GM19099 (cell line): Measurements from ENCODE around the gene KLK15.
A peak's percentile ranks its signal among the peaks of the same experiment; 100 is the strongest.

Experiments
- POLR2A ChIP-seq: IDR thresholded peaks from 3 replicates; pipeline ENCODE4 v1.6.1; 2011; ENCODE audit warnings: low read depth; ENCODE audit not compliant: insufficient read length; ENCODE audit errors: extremely low read depth

The KLK15 gene

GRCh38 chr19:50857366-50857765 is 24.0 kb upstream of the KLK15 start:
- TF ChIP-seq POLR2A = no peak

GRCh38 chr19:50854636-50855410 is 21.4 kb upstream of the KLK15 start, which contains the start of gene KLK3:
Gene KLK3 (plus strand): TSS chr19:50854915. CDS start chr19:50854956, 41 bp downstream.
- no peak for TF ChIP-seq POLR2A

GRCh38 chr19:50851620-50852019 is 18.2 kb upstream of the KLK15 start:
- no peak for TF ChIP-seq POLR2A

- no peak for TF ChIP-seq POLR2A
Observed at GRCh38 chr19:50850738-50851137, 17.4 kb upstream of the KLK15 start.

- TF ChIP-seq POLR2A = no peak
Observed at GRCh38 chr19:50844296-50844935, 11.0 kb upstream of the KLK15 start.

- TF ChIP-seq POLR2A = no peak
Observed at GRCh38 chr19:50843701-50844221, 10.4 kb upstream of the KLK15 start.

- no peak for TF ChIP-seq POLR2A
Observed at GRCh38 chr19:50843205-50843604, 9.8 kb upstream of the KLK15 start.

GRCh38 chr19:50842130-50842529 is 8.8 kb upstream of the KLK15 start:
- no peak for TF ChIP-seq POLR2A

GRCh38 chr19:50839712-50840655 is 6.6 kb upstream of the KLK15 start:
- no peak for TF ChIP-seq POLR2A

- no peak for TF ChIP-seq POLR2A
Observed at GRCh38 chr19:50838239-50838638, 4.9 kb upstream of the KLK15 start.

GRCh38 chr19:50837300-50837699 is 3.9 kb upstream of the KLK15 start:
- TF ChIP-seq POLR2A = no peak

- no peak for TF ChIP-seq POLR2A
Observed at GRCh38 chr19:50836543-50837195, 3.3 kb upstream of the KLK15 start.

GRCh38 chr19:50835785-50836542 is 2.6 kb upstream of the KLK15 start:
- TF ChIP-seq POLR2A = peak; percentile 80

GRCh38 chr19:50835103-50835784 is 1.9 kb upstream of the KLK15 start:
- no peak for TF ChIP-seq POLR2A

GRCh38 chr19:50833802-50834167 is 411 bp upstream of the KLK15 start:
- TF ChIP-seq POLR2A = no peak
